ENCODE results near the gene TOPBP1. TPM values are rescaled to one million over a fixed set of nuclear protein-coding genes. Genes with fewer than 3 reads are reported as not detected.

The TOPBP1 gene
- total and polyA plus RNA-seq, 2 donors (not counting 3 experiments of a cell fraction or from before 2014, with no cell fraction given), result 23.3 to 42.2 TPM

GRCh38 chr3:133608388-133608787 is 53.4 kb downstream of the TOPBP1 start:
- FAIRE-seq (no peak), DNase-seq (ENCODE audit: low read depth, low spot score) (no peak)
- ChIA-PET POLR2A (no interaction called here), CTCF (interaction anchor here (0.9 to 1.0 kb wide), 2 partner anchors 30 to 55 kb away, joined by 3 read pairs; no protein-coding TSS in a partner anchor)
- H3K4me3 ChIP-seq (replicated peaks in 1 of 3; ENCODE audit: insufficient read depth in 1 of 3, low read depth in 1 of 3, low read length in 3 of 3), result no peak overlapping the region
- H3K9me1 ChIP-seq (replicated peaks; ENCODE audit: control insufficient read depth, extremely low read depth, insufficient read depth, low read length), result no peaks in the 10 kb centered on the region
- no peak for TF ChIP-seq POLR2AphosphoS5 (IDR thresholded peaks at IDR 0.05; ENCODE audit: insufficient read depth, low read depth, low read length)
- H4K20me1 ChIP-seq (replicated peaks; ENCODE audit: control insufficient read depth, extremely low read depth, insufficient read depth, low read length), result no peaks in the 10 kb centered on the region
- no peak overlapping the region for H3K4me2 ChIP-seq (ENCODE audit: insufficient read depth, low read length)
- intact Hi-C loops (cut with micrococcal nuclease) (no loop called here), dilution Hi-C loops (cut with MboI; ENCODE audit: extremely low pct_ligation_motif_present, low sequenced_read_pairs) (no loop called here)
- H3K36me3 ChIP-seq (ENCODE audit: control insufficient read depth in 2 of 2, extremely low read depth in 1 of 2, insufficient read depth in 2 of 2, low read length in 2 of 2), result peaks cover 10 to 16% of the 10 kb centered on the region in 2 experiments
- no peaks in the 10 kb centered on the region for H3K27me3 ChIP-seq (ENCODE audit: control insufficient read depth in 2 of 2, insufficient read depth in 2 of 2, low read length in 2 of 2)
- H3K79me2 ChIP-seq (ENCODE audit: control insufficient read depth, insufficient read depth, low read length), result no peaks in the 10 kb centered on the region
- H2AFZ ChIP-seq (ENCODE audit: low read depth, low read length), result no peak overlapping the region
- H3K9me3 ChIP-seq (replicated peaks; ENCODE audit: control insufficient read depth, insufficient read depth, low read length), result no peaks in the 10 kb centered on the region
- no peak overlapping the region for H3K27ac ChIP-seq (ENCODE audit: insufficient read depth, low read depth, low read length)
- no peaks in the 10 kb centered on the region for H3K4me1 ChIP-seq (ENCODE audit: control insufficient read depth, extremely low read depth, insufficient read depth, low read length)
- H3K9ac ChIP-seq (replicated peaks; ENCODE audit: extremely low read depth, insufficient read depth, low read length), result no peak overlapping the region
- BruUV-seq (replicated peaks), result no TSS peak

DNA sequence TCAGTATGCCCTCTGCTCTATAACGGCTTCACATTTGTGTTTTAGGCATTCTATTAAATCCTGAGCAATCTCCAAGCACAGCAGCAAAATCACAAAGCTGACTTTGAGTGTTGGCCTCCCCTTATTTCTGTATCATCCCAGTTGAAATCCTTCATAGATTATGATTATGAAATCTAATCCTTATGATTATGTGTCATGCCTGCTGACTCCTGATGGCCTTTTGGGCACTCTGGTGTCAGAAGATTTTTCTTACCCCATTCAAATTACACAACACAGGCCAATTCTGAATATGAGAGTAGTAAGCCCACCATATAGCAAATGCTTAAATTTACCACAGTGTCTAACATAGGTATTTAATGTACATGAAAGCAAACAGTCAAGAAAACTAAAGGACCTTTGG is 53.9 kb downstream of the TOPBP1 start:
- H3K27me3 ChIP-seq (ENCODE audit: control insufficient read depth in 2 of 2, insufficient read depth in 2 of 2, low read length in 2 of 2), result no peaks in the 10 kb centered on the region
- TF ChIP-seq, protein P1, sequence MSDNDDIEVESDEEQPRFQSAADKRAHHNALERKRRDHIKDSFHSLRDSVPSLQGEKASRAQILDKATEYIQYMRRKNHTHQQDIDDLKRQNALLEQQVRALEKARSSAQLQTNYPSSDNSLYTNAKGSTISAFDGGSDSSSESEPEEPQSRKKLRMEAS (IDR thresholded peaks at IDR 0.05; ENCODE audit: insufficient read depth, insufficient read length), result no peak
- TF ChIP-seq, protein P2, sequence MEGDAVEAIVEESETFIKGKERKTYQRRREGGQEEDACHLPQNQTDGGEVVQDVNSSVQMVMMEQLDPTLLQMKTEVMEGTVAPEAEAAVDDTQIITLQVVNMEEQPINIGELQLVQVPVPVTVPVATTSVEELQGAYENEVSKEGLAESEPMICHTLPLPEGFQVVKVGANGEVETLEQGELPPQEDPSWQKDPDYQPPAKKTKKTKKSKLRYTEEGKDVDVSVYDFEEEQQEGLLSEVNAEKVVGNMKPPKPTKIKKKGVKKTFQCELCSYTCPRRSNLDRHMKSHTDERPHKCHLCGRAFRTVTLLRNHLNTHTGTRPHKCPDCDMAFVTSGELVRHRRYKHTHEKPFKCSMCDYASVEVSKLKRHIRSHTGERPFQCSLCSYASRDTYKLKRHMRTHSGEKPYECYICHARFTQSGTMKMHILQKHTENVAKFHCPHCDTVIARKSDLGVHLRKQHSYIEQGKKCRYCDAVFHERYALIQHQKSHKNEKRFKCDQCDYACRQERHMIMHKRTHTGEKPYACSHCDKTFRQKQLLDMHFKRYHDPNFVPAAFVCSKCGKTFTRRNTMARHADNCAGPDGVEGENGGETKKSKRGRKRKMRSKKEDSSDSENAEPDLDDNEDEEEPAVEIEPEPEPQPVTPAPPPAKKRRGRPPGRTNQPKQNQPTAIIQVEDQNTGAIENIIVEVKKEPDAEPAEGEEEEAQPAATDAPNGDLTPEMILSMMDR (IDR thresholded peaks at IDR 0.05; ENCODE audit: extremely low read depth in 1 of 2, insufficient read depth in 1 of 2, low read depth in 1 of 2, low read length in 2 of 2), result no peak
- TF ChIP-seq MYC (IDR thresholded peaks at IDR 0.05; ENCODE audit: low read depth, low read length), result no peak
- no peak overlapping the region for H2AFZ ChIP-seq (ENCODE audit: low read depth, low read length)
- no peak for FAIRE-seq
- H3K9me1 ChIP-seq (replicated peaks; ENCODE audit: control insufficient read depth, extremely low read depth, insufficient read depth, low read length), result no peaks in the 10 kb centered on the region
- no peak overlapping the region for H3K9ac ChIP-seq (replicated peaks; ENCODE audit: extremely low read depth, insufficient read depth, low read length)
- DNase-seq (ENCODE audit: low read depth, low spot score), result no peak
- H3K4me1 ChIP-seq (ENCODE audit: control insufficient read depth, extremely low read depth, insufficient read depth, low read length), result no peaks in the 10 kb centered on the region
- H3K36me3 ChIP-seq (ENCODE audit: control insufficient read depth in 2 of 2, extremely low read depth in 1 of 2, insufficient read depth in 2 of 2, low read length in 2 of 2), result peaks cover 10 to 13% of the 10 kb centered on the region in 2 experiments
- POLR2A ChIA-PET, result no interaction called here
- CTCF ChIA-PET, result interaction anchor here (0.9 to 1.0 kb wide), 2 partner anchors 29 to 56 kb away, joined by 3 read pairs; no protein-coding TSS in a partner anchor
- intact Hi-C loops (cut with micrococcal nuclease) (no loop called here), dilution Hi-C loops (cut with MboI; ENCODE audit: extremely low pct_ligation_motif_present, low sequenced_read_pairs) (no loop called here)
- H3K4me3 ChIP-seq (replicated peaks in 1 of 3; ENCODE audit: insufficient read depth in 1 of 3, low read depth in 1 of 3, low read length in 3 of 3), result no peak overlapping the region
- H4K20me1 ChIP-seq (replicated peaks; ENCODE audit: control insufficient read depth, extremely low read depth, insufficient read depth, low read length), result no peaks in the 10 kb centered on the region
- H3K9me3 ChIP-seq (replicated peaks; ENCODE audit: control insufficient read depth, insufficient read depth, low read length), result no peaks in the 10 kb centered on the region
- no TSS peak for BruUV-seq (replicated peaks)
- H3K4me2 ChIP-seq (ENCODE audit: insufficient read depth, low read length), result no peak overlapping the region
- no peak overlapping the region for H3K27ac ChIP-seq (ENCODE audit: insufficient read depth, low read depth, low read length)
- no peaks in the 10 kb centered on the region for H3K79me2 ChIP-seq (ENCODE audit: control insufficient read depth, insufficient read depth, low read length)
